Measurements from ENCODE around the gene GCGR. TPM values are rescaled to one million over a fixed set of nuclear protein-coding genes. Genes with fewer than 3 reads are reported as not detected.

GCGR gene
- total RNA-seq, 1 experiment from 2014 or later = 1.6 TPM

DNA sequence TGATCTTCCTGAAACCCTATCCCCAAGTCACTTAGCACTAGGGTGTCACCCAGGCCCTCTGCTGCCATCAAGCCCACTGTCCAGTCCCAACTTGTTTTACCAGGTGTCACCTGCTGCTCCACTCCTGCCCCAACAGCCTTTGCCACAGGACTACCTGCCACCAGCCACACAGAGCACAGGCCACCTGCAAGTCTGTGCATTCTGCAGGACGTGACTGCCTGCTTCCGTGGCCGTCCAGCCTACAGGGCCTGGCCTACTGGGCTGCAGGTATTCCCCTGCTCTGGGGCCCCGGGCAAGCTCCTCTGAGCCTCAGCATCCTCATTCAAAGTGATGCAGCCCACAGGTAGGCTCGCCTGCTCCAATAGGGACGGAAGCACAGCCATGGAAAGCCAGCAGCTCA, 25.9 kb downstream of the GCGR start:
- DNase-seq (ENCODE audit: low read depth, low spot score) (no peak), ATAC-seq (no peak)
- no peak overlapping the region for H3K4me3 ChIP-seq (ENCODE audit: low read depth in 2 of 2, low read length in 2 of 2)
- peaks cover 18% of the 10 kb centered on the region for H3K4me1 ChIP-seq (ENCODE audit: control insufficient read depth, insufficient read depth, low read length)
- no peak overlapping the region for H3K27ac ChIP-seq (ENCODE audit: low read length)
- CTCF ChIA-PET = no interaction called here
- in situ Hi-C loops (cut with HindIII; ENCODE audit: low pct_unique_long_range_greater_than_20kb, low sequenced_read_pairs) = no loop called here
- no peaks in the 10 kb centered on the region for H3K27me3 ChIP-seq (ENCODE audit: control insufficient read depth, insufficient read depth, low read length)
- POLR2A ChIA-PET = interaction anchor here (0.6 kb wide), 1 partner anchor 340 kb away, joined by 13 read pairs; no protein-coding TSS in a partner anchor
- no peaks in the 10 kb centered on the region; the same call in 1 of the 2 replicates for H3K36me3 ChIP-seq (ENCODE audit: control insufficient read depth, insufficient read depth, low read length)
- no peaks in the 10 kb centered on the region for H3K9me3 ChIP-seq (ENCODE audit: control insufficient read depth, insufficient read depth, low read depth, low read length)
- intact Hi-C loops (cut with micrococcal nuclease; ENCODE audit: unreplicated experiment) = no loop called here
- no TSS peak for BruUV-seq (replicated peaks)
- TF ChIP-seq POLR2AphosphoS5 (IDR thresholded peaks at IDR 0.05; ENCODE audit: low read depth, low read length) (no peak), TCF7L2 (IDR thresholded peaks at IDR 0.05; ENCODE audit: low read depth, low read length) (no peak), SIN3A (IDR thresholded peaks at IDR 0.05; ENCODE audit: borderline replicate concordance, insufficient read depth, low read depth, low read length) (no peak)
- TF ChIP-seq, protein P1, sequence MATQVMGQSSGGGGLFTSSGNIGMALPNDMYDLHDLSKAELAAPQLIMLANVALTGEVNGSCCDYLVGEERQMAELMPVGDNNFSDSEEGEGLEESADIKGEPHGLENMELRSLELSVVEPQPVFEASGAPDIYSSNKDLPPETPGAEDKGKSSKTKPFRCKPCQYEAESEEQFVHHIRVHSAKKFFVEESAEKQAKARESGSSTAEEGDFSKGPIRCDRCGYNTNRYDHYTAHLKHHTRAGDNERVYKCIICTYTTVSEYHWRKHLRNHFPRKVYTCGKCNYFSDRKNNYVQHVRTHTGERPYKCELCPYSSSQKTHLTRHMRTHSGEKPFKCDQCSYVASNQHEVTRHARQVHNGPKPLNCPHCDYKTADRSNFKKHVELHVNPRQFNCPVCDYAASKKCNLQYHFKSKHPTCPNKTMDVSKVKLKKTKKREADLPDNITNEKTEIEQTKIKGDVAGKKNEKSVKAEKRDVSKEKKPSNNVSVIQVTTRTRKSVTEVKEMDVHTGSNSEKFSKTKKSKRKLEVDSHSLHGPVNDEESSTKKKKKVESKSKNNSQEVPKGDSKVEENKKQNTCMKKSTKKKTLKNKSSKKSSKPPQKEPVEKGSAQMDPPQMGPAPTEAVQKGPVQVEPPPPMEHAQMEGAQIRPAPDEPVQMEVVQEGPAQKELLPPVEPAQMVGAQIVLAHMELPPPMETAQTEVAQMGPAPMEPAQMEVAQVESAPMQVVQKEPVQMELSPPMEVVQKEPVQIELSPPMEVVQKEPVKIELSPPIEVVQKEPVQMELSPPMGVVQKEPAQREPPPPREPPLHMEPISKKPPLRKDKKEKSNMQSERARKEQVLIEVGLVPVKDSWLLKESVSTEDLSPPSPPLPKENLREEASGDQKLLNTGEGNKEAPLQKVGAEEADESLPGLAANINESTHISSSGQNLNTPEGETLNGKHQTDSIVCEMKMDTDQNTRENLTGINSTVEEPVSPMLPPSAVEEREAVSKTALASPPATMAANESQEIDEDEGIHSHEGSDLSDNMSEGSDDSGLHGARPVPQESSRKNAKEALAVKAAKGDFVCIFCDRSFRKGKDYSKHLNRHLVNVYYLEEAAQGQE (IDR thresholded peaks at IDR 0.05; ENCODE audit: insufficient read depth in 1 of 2, low read depth in 2 of 2, low read length in 1 of 2) = no peak
- TF ChIP-seq, protein P2, sequence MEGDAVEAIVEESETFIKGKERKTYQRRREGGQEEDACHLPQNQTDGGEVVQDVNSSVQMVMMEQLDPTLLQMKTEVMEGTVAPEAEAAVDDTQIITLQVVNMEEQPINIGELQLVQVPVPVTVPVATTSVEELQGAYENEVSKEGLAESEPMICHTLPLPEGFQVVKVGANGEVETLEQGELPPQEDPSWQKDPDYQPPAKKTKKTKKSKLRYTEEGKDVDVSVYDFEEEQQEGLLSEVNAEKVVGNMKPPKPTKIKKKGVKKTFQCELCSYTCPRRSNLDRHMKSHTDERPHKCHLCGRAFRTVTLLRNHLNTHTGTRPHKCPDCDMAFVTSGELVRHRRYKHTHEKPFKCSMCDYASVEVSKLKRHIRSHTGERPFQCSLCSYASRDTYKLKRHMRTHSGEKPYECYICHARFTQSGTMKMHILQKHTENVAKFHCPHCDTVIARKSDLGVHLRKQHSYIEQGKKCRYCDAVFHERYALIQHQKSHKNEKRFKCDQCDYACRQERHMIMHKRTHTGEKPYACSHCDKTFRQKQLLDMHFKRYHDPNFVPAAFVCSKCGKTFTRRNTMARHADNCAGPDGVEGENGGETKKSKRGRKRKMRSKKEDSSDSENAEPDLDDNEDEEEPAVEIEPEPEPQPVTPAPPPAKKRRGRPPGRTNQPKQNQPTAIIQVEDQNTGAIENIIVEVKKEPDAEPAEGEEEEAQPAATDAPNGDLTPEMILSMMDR (IDR thresholded peaks at IDR 0.05) = no peak

GRCh38 chr17:81831563-81831956, 27.6 kb downstream of the GCGR start:
- Histone ChIP-seq H3K36me3 (ENCODE audit: control insufficient read depth, insufficient read depth, low read length) (no peaks in the 10 kb centered on the region; the same call in 1 of the 2 replicates), H3K4me3 (ENCODE audit: low read depth in 2 of 2, low read length in 2 of 2) (peak overlapping the region; percentile 77 to 84; a peak in 3 of 4 replicates), H3K4me1 (ENCODE audit: control insufficient read depth, insufficient read depth, low read length) (peaks cover 18% of the 10 kb centered on the region), H3K27me3 (ENCODE audit: control insufficient read depth, insufficient read depth, low read length) (no peaks in the 10 kb centered on the region), H3K9me3 (ENCODE audit: control insufficient read depth, insufficient read depth, low read depth, low read length) (no peaks in the 10 kb centered on the region), H3K27ac (ENCODE audit: low read length) (peak overlapping the region; percentile 86)
- BruUV-seq (replicated peaks) = no TSS peak
- ATAC-seq (no peak), DNase-seq (ENCODE audit: low read depth, low spot score) (no peak)
- POLR2A ChIA-PET = no interaction called here
- in situ Hi-C loops (cut with HindIII; ENCODE audit: low pct_unique_long_range_greater_than_20kb, low sequenced_read_pairs) (no loop called here), intact Hi-C loops (cut with micrococcal nuclease; ENCODE audit: unreplicated experiment) (no loop called here)
- CTCF ChIA-PET = interaction anchor here (0.7 kb wide), 1 partner anchor 203 kb away, joined by 4 read pairs; no protein-coding TSS in a partner anchor
- TF ChIP-seq, protein P1 (IDR thresholded peaks at IDR 0.05; ENCODE audit: insufficient read depth in 1 of 2, low read depth in 2 of 2, low read length in 1 of 2) = no peak
- no peak for TF ChIP-seq POLR2AphosphoS5 (IDR thresholded peaks at IDR 0.05; ENCODE audit: low read depth, low read length)
- TF ChIP-seq TCF7L2 (IDR thresholded peaks at IDR 0.05; ENCODE audit: low read depth, low read length) = no peak
- TF ChIP-seq SIN3A (IDR thresholded peaks at IDR 0.05; ENCODE audit: borderline replicate concordance, insufficient read depth, low read depth, low read length) = no peak

All from Panc1 (cell line).